Caco-2 (cell line): Measurements from ENCODE around the gene GINS1. TPM values are rescaled to one million over a fixed set of nuclear protein-coding genes. Genes with fewer than 3 reads are reported as not detected.

Experiments
- BruUV-seq: library from RNA; stranded (reverse); fragments of 400-500 nt; replicated peaks from 2 replicates; lab custom pipeline; 2021; lab: Mats Ljungman, UMichigan
- CTCF ChIA-PET: fragments of 300-600 bp; sonication (Branson Sonifier 250); formaldehyde crosslinking; loops from one replicate; lab custom pipeline; 2022; ENCODE audit warnings: antibody characterized with exemption; lab: Charles Lee
- POLR2A ChIA-PET: fragments of 300-600 bp; sonication (Branson Sonifier 250); formaldehyde crosslinking; loops from one replicate; lab custom pipeline; 2022; ENCODE audit warnings: antibody characterized with exemption; lab: Charles Lee
- DNase-seq, 2 experiments: peaks; one replicate each; pipeline versions ENCODE4 v3.0.0 to v3.0.0-alpha.2; 2020 to 2022
- H3K27me3 ChIP-seq: replicated peaks from 2 replicates; pipeline ENCODE4 v1.6.0; 2011; ENCODE audit warnings: low read length; ENCODE audit not compliant: control insufficient read depth, insufficient read depth
- H3K36me3 ChIP-seq: 2 replicates; pipeline ENCODE4 v1.5.1; 2011; ENCODE audit warnings: low read length; ENCODE audit not compliant: control insufficient read depth, insufficient read depth
- H3K4me1 ChIP-seq: fragments of 250-450 bp; sonication (Bioruptor Pico); 2 replicates; pipeline ENCODE4 v1.5.1; 2020; ENCODE audit warnings: mild to moderate bottlenecking
- H3K4me3 ChIP-seq: 2 replicates; pipeline ENCODE4 v1.5.1; 2011; ENCODE audit warnings: low read depth, mild to moderate bottlenecking, control low read depth, low read length
- H3K9me3 ChIP-seq: fragments of 250-450 bp; sonication (Bioruptor Pico); 2 replicates; pipeline ENCODE4 v1.5.1; 2020; ENCODE audit warnings: mild to moderate bottlenecking, moderate library complexity
- H3K27ac Mint-ChIP-seq: one replicate; pipeline ENCODE4 v1.8.0; 2022; ENCODE audit warnings: mixed read lengths; ENCODE audit not compliant: unreplicated experiment
- H3K27me3 Mint-ChIP-seq: one replicate; pipeline ENCODE4 v1.8.0; 2022; ENCODE audit warnings: mixed read lengths; ENCODE audit not compliant: insufficient read depth, unreplicated experiment
- H3K36me3 Mint-ChIP-seq: one replicate; pipeline ENCODE4 v1.8.0; 2022; ENCODE audit warnings: mild to moderate bottlenecking, mixed read lengths; ENCODE audit not compliant: insufficient read depth, unreplicated experiment
- H3K4me1 Mint-ChIP-seq: one replicate; pipeline ENCODE4 v1.8.0; 2022; ENCODE audit warnings: low read depth, mixed read lengths; ENCODE audit not compliant: unreplicated experiment
- H3K4me3 Mint-ChIP-seq: one replicate; pipeline ENCODE4 v1.8.0; 2022; ENCODE audit warnings: mild to moderate bottlenecking, moderate library complexity, mixed read lengths; ENCODE audit not compliant: unreplicated experiment
- H3K9me3 Mint-ChIP-seq: one replicate; pipeline ENCODE4 v1.8.0; 2022; ENCODE audit warnings: mixed read lengths; ENCODE audit not compliant: unreplicated experiment
- CTCF ChIP-seq, 2 experiments: fragments of 200-600 bp in 1 of 2; IDR thresholded peaks; 1 replicate in 1 of 2; 2 replicates in 1 of 2; pipeline versions ENCODE4 v1.5.1 to v1.8.0; 2011 to 2022; ENCODE audit warnings: antibody characterized with exemption in 1 of 2, control low read depth in 1 of 2, inconsistent platforms in 1 of 2, low read depth in 1 of 2, low read length in 1 of 2, mild to moderate bottlenecking in 1 of 2, moderate library complexity in 1 of 2; ENCODE audit not compliant: insufficient read depth in 1 of 2, severe bottlenecking in 1 of 2, unreplicated experiment in 1 of 2
- intact Hi-C: fragments of 100-400 bp; cut with micrococcal nuclease; formaldehyde crosslinking; loops from one replicate; pipeline ENCODE4 v1.10.0; 2022; ENCODE audit not compliant: unreplicated experiment
- total RNA-seq: library from RNA; stranded (reverse); gene quantifications from 2 replicates; pipeline ENCODE4 v1.2.3, GENCODE V29; 2022

The GINS1 gene
- total RNA-seq, 1 experiment from 2014 or later = 50.9 TPM

DNA sequence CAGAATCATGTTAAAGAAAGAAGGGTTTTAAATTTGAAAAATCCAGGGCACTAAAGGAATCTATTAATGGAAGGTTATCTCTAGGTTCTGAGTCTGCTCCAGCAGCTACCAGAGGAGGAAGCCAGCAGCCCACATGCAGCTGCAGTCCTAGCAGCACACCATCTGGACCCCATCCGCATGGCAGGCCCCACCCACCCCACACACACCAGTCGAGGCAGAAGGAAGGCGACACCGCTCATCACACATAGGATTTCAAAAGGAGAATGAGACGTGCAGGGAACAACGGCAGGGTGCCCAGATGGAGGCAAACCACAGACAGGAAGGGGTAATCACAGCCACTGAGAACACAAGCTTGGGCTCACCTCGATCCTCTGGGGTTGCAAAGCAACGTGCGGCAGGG lies 78.9 kb downstream of the GINS1 start:
- no peaks in the 10 kb centered on the region for H3K4me1 Mint-ChIP-seq
- intact Hi-C loops = no loop called here
- no peaks in the 10 kb centered on the region for H3K9me3 ChIP-seq
- ChIA-PET POLR2A (no interaction called here), CTCF (interaction anchor here (0.7 kb wide), 1 partner anchor 54 kb away, joined by 3 read pairs; no protein-coding TSS in a partner anchor)
- H3K4me1 ChIP-seq = no peaks in the 10 kb centered on the region
- BruUV-seq = no TSS peak
- TF ChIP-seq CTCF (IDR thresholded peaks at IDR 0.05; ENCODE audit: insufficient read depth in 1 of 2, low read depth in 1 of 2, low read length in 1 of 2, severe bottlenecking in 1 of 2, unreplicated experiment in 1 of 2) = no peak
- no peaks in the 10 kb centered on the region for H3K9me3 Mint-ChIP-seq
- no peaks in the 10 kb centered on the region for H3K27me3 Mint-ChIP-seq
- no peaks in the 10 kb centered on the region; the same call in 1 of the 2 replicates for H3K36me3 ChIP-seq
- H3K4me3 ChIP-seq = no peak overlapping the region
- no peaks in the 10 kb centered on the region for H3K36me3 Mint-ChIP-seq
- no peak for DNase-seq
- no peak overlapping the region for H3K4me3 Mint-ChIP-seq
- H3K27me3 ChIP-seq = no peaks in the 10 kb centered on the region
- no peak overlapping the region for H3K27ac Mint-ChIP-seq

GRCh38 chr20:25487306-25487705 lies 79.8 kb downstream of the GINS1 start:
- BruUV-seq = no TSS peak
- Mint-ChIP-seq H3K36me3 (no peaks in the 10 kb centered on the region), H3K27ac (no peak overlapping the region), H3K9me3 (no peaks in the 10 kb centered on the region), H3K27me3 (no peaks in the 10 kb centered on the region), H3K4me1 (no peaks in the 10 kb centered on the region), H3K4me3 (no peak overlapping the region)
- no peaks in the 10 kb centered on the region for H3K27me3 ChIP-seq
- no peak for TF ChIP-seq CTCF (IDR thresholded peaks at IDR 0.05; ENCODE audit: insufficient read depth in 1 of 2, low read depth in 1 of 2, low read length in 1 of 2, severe bottlenecking in 1 of 2, unreplicated experiment in 1 of 2)
- POLR2A ChIA-PET = no interaction called here
- no peak for DNase-seq
- no peaks in the 10 kb centered on the region; the same call in 1 of the 2 replicates for H3K36me3 ChIP-seq
- no peak overlapping the region for H3K4me3 ChIP-seq
- CTCF ChIA-PET = no interaction called here
- no peaks in the 10 kb centered on the region for H3K9me3 ChIP-seq
- no peaks in the 10 kb centered on the region for H3K4me1 ChIP-seq
- intact Hi-C loops = no loop called here

- Histone ChIP-seq H3K9me3 (no peaks in the 10 kb centered on the region), H3K4me3 (no peak overlapping the region), H3K36me3 (no peaks in the 10 kb centered on the region; the same call in 1 of the 2 replicates), H3K4me1 (no peaks in the 10 kb centered on the region), H3K27me3 (no peaks in the 10 kb centered on the region)
- Mint-ChIP-seq H3K4me1 (no peaks in the 10 kb centered on the region), H3K4me3 (no peak overlapping the region), H3K27me3 (no peaks in the 10 kb centered on the region), H3K36me3 (no peaks in the 10 kb centered on the region), H3K27ac (no peak overlapping the region), H3K9me3 (no peaks in the 10 kb centered on the region)
- no peak for TF ChIP-seq CTCF (IDR thresholded peaks at IDR 0.05; ENCODE audit: insufficient read depth in 1 of 2, low read depth in 1 of 2, low read length in 1 of 2, severe bottlenecking in 1 of 2, unreplicated experiment in 1 of 2)
- CTCF ChIA-PET = no interaction called here
- intact Hi-C loops = no loop called here
- POLR2A ChIA-PET = no interaction called here
- no peak for DNase-seq
- no TSS peak for BruUV-seq
Observed at GRCh38 chr20:25487975-25488374, 80.5 kb downstream of the GINS1 start.
